Astrocyte of the spinal cord (primary cell): ENCODE measurements around the gene GPR15LG.
"Not testable (repeated sequence)": the region's sequence is repeated elsewhere in the genome, so short reads cannot be mapped to it uniquely, and the experiment has no call there.

Experiments used
- DNase-seq: peaks from one replicate; pipeline ENCODE4 v3.0.0; 2011; ENCODE audit warnings: low read depth, low spot score
- H3K4me3 ChIP-seq: 2 replicates; pipeline ENCODE4 v1.5.1; 2011; ENCODE audit warnings: low read depth, mild to moderate bottlenecking, low read length, moderate library complexity
- CTCF ChIP-seq: IDR thresholded peaks from 2 replicates; pipeline ENCODE4 v1.5.1; 2012; ENCODE audit warnings: low read depth, mild to moderate bottlenecking, low read length, inconsistent platforms
- in situ Hi-C: cut with HindIII; loops from 2 replicates; pipeline ENCODE4 v1.10.0; 2017; ENCODE audit warnings: low sequenced_read_pairs

GPR15LG gene

GRCh38 chr10:84179059-84179710 is 5.6 kb downstream of the GPR15LG start:
- no peak for TF ChIP-seq CTCF
- in situ Hi-C loops: no loop called here
- H3K4me3 ChIP-seq: no peak overlapping the region
- no peak for DNase-seq

- H3K4me3 ChIP-seq, DNase-seq, in situ Hi-C loops: not testable (repeated sequence)
Measured at GRCh38 chr10:84180386-84180785, 6.8 kb downstream of the GPR15LG start.

GRCh38 chr10:84181631-84182030 is 8.0 kb downstream of the GPR15LG start:
- H3K4me3 ChIP-seq: no peak overlapping the region
- no peak for DNase-seq
- in situ Hi-C loops: no loop called here
- no peak for TF ChIP-seq CTCF

GRCh38 chr10:84184517-84184916 is 10.9 kb downstream of the GPR15LG start:
- no peak for DNase-seq
- TF ChIP-seq CTCF: no peak
- no peak overlapping the region for H3K4me3 ChIP-seq
- in situ Hi-C loops: no loop called here

- DNase-seq: no peak
- no peak for TF ChIP-seq CTCF
- no peak overlapping the region for H3K4me3 ChIP-seq
- in situ Hi-C loops: no loop called here
Measured at GRCh38 chr10:84185526-84186175, 12.1 kb downstream of the GPR15LG start.

GRCh38 chr10:84188815-84189214 is 15.2 kb downstream of the GPR15LG start:
- in situ Hi-C loops: no loop called here
- DNase-seq: no peak
- no peak for TF ChIP-seq CTCF
- H3K4me3 ChIP-seq: no peak overlapping the region

- no peak for TF ChIP-seq CTCF
- DNase-seq: no peak
- in situ Hi-C loops: no loop called here
- no peak overlapping the region for H3K4me3 ChIP-seq
Measured at GRCh38 chr10:84190621-84191020, 17.0 kb downstream of the GPR15LG start.
